ENCODE measurements around the gene ABAT. TPM values are rescaled to one million over a fixed set of nuclear protein-coding genes. Genes with fewer than 3 reads are reported as not detected.
A peak's percentile ranks its signal among the peaks of the same experiment; 100 is the strongest.
"Not testable (repeated sequence)": the region's sequence is repeated elsewhere in the genome, so short reads cannot be mapped to it uniquely, and the experiment has no call there.

ABAT gene
- polyA plus RNA-seq, 12 donors: 13.2 to 32.8 (median 19.9) TPM; not detected in 1

DNA sequence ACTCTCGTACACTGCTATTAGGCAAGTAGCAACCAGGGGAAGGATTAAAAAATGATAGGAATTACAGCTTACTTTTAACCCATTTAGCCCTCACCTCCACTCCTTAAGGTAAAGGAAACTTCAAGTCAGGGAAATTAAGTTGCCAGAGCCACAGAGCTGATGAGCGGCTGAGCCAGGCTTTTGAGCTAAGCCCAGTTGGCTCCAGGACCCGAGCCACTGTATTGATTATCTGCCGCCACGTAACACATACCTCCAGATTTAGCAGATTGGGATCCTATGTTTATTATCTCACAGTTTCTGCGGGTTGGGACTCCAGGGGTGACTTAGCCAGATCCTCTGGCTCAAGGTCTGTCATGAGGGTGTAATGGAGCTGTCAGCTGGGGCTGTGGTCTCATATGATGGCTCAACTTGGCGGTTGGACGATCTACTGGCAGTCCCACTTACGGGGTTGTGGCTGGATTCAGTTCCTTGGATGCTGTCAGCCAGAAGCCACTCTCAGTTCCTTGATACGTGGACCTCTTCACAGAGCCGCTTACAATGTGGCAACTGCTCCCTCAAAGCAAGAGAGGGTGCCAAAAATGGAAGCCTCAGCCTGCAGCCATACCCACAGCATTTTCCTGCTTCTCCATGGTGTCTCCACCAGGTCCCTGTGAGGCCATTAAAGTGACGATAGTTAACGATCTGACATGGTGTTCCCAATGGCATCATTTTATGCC lies 65.7 kb downstream of the ABAT start:
- DNase-seq: no peak

- no peak for DNase-seq
Observed at GRCh38 chr16:8740775-8741355, 66.4 kb downstream of the ABAT start.

DNA sequence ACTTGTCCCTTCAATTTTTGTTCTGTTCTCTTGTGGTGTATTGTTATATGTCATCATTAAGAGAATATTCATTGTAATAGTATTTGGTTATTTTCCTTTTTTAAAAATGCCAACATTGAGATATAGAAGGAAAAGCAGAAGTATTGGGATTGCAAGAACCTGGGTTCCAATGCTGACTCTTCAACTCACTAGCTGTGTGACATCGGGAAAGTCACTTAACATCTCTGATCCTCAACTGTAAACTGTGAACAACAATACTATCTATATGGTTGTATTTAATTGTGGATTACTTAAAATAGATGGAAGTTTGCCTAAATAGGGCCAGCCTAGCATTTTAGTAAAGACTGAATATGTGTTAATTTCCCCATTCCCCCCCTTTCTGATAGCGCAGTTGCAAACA lies 67.2 kb downstream of the ABAT start:
- no peak for DNase-seq

- no peak for DNase-seq
Observed at GRCh38 chr16:8742068-8742467, 67.7 kb downstream of the ABAT start.

DNA sequence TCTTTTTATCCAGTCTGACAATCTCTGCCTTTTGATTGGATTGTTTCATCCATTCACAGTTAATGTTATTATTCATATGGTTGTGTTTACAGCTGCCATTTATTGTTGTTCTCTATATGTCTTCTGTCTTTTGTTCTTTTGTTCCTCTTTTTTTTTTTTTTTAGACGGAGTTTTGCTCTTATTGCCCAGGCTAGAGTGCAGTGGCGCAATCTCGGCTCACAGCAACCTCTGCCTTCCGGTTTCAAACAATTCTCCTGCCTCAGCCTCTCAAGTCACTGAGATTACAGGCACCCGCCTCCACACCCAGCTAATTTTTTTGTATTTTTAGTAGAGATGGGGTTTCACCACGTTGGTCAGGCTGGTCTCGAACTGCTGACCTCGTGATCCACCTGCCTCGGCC lies 74.5 kb downstream of the ABAT start:
- DNase-seq: not testable (repeated sequence)

- peak; percentile 6 for DNase-seq
Observed at GRCh38 chr16:8751481-8752311, 77.3 kb downstream of the ABAT start.

GRCh38 chr16:8752706-8753105 lies 78.3 kb downstream of the ABAT start:
- DNase-seq: no peak

GRCh38 chr16:8753416-8754054 lies 79.1 kb downstream of the ABAT start:
- DNase-seq: no peak

- no peak for DNase-seq
Observed at GRCh38 chr16:8756755-8757154, 82.3 kb downstream of the ABAT start.

- DNase-seq: no peak
Observed at GRCh38 chr16:8758022-8758421, 83.6 kb downstream of the ABAT start.

DNA sequence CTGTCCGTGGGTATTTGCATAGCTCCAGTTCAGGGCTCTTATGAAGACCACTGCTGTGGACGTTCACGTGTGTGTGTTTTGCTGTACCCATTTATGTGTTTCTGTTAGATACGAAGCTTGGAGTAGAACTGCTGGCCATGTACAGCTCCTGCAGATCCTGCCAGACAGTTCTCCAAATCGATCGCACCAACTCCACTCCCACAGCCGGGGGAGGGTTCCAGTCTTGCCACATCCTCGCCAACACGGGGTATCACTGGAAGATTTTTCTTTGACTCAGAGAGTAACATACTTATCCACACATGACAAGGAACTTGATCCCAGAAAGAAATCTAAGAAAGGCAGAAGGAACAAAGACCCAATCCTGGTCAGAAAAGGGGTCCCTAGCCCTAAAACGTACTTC lies 85.6 kb downstream of the ABAT start:
- DNase-seq: no peak

DNA sequence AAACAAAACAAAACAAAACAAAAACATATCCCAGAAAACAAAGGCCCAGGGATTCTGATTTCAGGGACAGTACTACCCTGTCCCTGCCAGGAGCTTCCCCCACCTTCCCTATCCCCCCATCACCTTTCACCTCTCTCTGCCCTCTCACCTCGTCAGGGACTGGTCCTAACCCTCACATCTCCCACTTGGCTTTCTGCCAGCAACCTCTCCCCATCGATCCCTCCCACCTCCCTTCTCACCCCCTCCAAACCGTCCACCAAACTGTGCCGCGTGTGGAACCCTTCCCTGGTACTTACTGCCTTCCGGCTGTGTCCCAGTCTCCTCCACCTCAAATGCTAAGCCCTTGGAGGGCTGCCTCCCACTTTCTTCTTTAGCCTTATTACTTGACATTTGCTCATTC lies 86.7 kb downstream of the ABAT start:
- DNase-seq: no peak

DNA sequence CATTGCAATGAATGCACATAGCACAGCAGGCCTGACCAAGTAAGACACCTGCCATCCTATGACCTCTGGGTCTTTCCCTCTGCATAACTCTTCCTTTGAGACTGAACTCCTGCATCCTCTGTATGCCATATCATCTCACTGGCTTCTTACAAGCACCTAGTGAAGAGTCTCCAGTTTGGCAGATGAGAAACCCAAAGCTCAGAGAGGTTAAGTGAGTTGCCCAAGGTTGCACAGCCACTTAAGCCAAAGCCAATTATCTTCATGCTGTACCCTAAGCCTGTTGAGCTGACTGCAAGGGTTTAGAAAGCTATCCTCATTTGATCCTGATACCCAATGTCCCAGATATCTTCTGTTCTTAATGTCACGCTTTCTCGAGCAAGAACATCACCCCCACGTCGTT lies 87.8 kb downstream of the ABAT start:
- no peak for DNase-seq

GRCh38 chr16:8763083-8763482 lies 88.7 kb downstream of the ABAT start:
- DNase-seq: no peak

GRCh38 chr16:8763899-8764298 lies 89.5 kb downstream of the ABAT start:
- DNase-seq: no peak

- no peak for DNase-seq
Observed at GRCh38 chr16:8764525-8765250, 90.3 kb downstream of the ABAT start.

- no peak for DNase-seq
Observed at GRCh38 chr16:8767176-8767575, 92.8 kb downstream of the ABAT start.

- DNase-seq: no peak
Observed at GRCh38 chr16:8768283-8768682, 93.9 kb downstream of the ABAT start.

DNA sequence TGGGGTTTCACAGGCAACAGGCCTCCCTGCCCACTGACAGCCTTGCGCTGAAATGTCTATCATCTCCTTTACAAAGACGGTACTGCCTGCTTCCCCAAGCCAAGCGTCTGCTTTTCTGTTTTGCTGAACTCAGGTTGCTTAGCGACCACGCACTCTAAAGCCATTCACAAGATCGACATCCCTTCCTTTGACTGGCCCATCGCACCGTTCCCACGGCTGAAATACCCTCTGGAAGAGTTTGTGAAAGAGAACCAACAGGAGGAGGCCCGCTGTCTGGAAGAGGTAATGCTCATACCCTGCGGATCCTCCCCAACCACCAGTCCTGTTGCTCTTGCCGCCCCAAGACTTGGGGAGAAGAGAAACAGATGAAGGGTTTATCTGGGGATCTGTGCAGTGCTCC lies 94.3 kb downstream of the ABAT start:
- DNase-seq: no peak

- no peak for DNase-seq
Observed at GRCh38 chr16:8773537-8773936, 99.1 kb downstream of the ABAT start.

DNA sequence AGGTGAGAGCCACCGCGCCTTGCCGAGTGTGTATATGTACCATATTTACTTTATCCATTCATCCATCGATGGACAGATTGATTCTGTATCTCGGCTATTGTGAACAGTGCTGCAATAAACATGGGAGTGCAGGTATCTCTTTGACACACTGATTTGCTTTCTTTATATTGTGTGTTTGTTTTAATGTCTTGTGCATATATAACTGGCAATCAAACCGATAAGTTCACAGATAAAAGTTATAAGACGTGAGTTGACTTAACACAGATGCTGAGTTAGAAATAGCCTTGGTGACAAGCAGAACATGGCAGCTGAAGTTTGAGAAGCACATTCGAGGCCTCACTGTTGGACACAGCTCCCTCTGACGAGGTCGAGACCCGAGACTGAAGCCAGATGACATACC lies 99.8 kb downstream of the ABAT start:
- DNase-seq: no peak

DNA sequence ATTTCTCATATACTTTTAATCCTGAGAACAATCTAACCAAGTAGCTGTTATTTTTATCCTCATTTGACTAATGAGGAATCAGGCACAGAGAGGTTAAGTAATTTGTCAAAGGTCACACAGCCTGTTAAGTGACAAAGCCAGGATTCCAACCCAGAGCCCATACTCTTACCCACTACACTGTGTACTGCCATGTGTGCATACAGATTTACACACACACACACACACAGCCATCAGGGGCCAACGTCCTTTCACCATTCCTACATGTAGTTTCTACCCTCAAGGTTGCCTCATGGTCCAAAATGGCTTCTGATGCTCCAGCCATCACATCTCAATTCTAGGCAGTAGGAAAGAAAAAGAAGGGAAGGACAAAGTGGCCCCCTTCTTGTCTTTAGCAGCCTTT lies 100.9 kb downstream of the ABAT start:
- DNase-seq: no peak
